CD4-positive, alpha-beta T cell (primary cell): ENCODE measurements around the gene TMEM170B. TPM values are rescaled to one million over a fixed set of nuclear protein-coding genes. Genes with fewer than 3 reads are reported as not detected.

Experiments
- ATAC-seq: fragments of 200-7000 bp; cut with Tn5 transposase; one replicate; pipeline ENCODE4 v1.10.0; 2022; ENCODE audit warnings: mild to moderate bottlenecking; ENCODE audit not compliant: poor library complexity
- CTCF ChIA-PET: fragments of 350-600 bp; sonication (Branson Sonifier 250); formaldehyde crosslinking; loops from one replicate; lab custom pipeline; 2021; ENCODE audit warnings: antibody characterized with exemption, inconsistent platforms; lab: Charles Lee
- POLR2A ChIA-PET: fragments of 350-600 bp; sonication (Branson Sonifier 250); formaldehyde crosslinking; loops from one replicate; lab custom pipeline; 2021; ENCODE audit warnings: antibody characterized with exemption, inconsistent platforms; lab: Charles Lee
- DNase-seq, 14 experiments: peaks; one replicate each; pipeline ENCODE4 v3.0.0-alpha.2; 2013 to 2020; ENCODE audit warnings: mixed read lengths in 2 of 14
- H3K27ac ChIP-seq, 2 donors: one replicate each; pipeline versions ENCODE4 v1.5.1 to v1.7.0; 2013; ENCODE audit warnings: low read length in 2 of 2, low read depth in 1 of 2, mild to moderate bottlenecking in 1 of 2
- H3K27me3 ChIP-seq, 2 experiments: 1 replicate in 1 of 2; 2 replicates in 1 of 2; pipeline versions ENCODE4 v1.6.1 to v1.7.0; 2013; ENCODE audit warnings: low read length in 2 of 2, control low read depth in 1 of 2, mild to moderate bottlenecking in 1 of 2, moderate library complexity in 1 of 2; ENCODE audit not compliant: insufficient read depth in 2 of 2, control insufficient read depth in 1 of 2
- H3K36me3 ChIP-seq: one replicate; pipeline ENCODE4 v1.6.1; 2013; ENCODE audit warnings: low read length, control low read depth; ENCODE audit not compliant: insufficient read depth
- H3K4me1 ChIP-seq: one replicate; pipeline ENCODE4 v1.6.1; 2013; ENCODE audit warnings: low read length, control low read depth; ENCODE audit not compliant: insufficient read depth
- H3K4me3 ChIP-seq: one replicate; pipeline ENCODE4 v1.5.1; 2013; ENCODE audit warnings: mild to moderate bottlenecking, low read length, moderate library complexity
- H3K9me3 ChIP-seq, 2 experiments: 1 replicate in 1 of 2; 2 replicates in 1 of 2; pipeline versions ENCODE4 v1.6.1 to v1.7.0; 2013; ENCODE audit warnings: low read length in 2 of 2, mild to moderate bottlenecking in 2 of 2, control low read depth in 1 of 2, moderate library complexity in 1 of 2; ENCODE audit not compliant: control insufficient read depth in 1 of 2, insufficient read depth in 1 of 2
- H3K27ac Mint-ChIP-seq: one replicate; pipeline ENCODE4 v1.8.0; 2020; ENCODE audit warnings: mixed read lengths
- H3K27me3 Mint-ChIP-seq: one replicate; pipeline ENCODE4 v1.8.0; 2021; ENCODE audit warnings: mixed read lengths
- H3K36me3 Mint-ChIP-seq: one replicate; pipeline ENCODE4 v1.8.0; 2021; ENCODE audit warnings: low read depth, mixed read lengths
- H3K4me1 Mint-ChIP-seq: one replicate; pipeline ENCODE4 v1.8.0; 2021; ENCODE audit warnings: low read depth, mixed read lengths
- H3K4me3 Mint-ChIP-seq: one replicate; pipeline ENCODE4 v1.8.0; 2020; ENCODE audit warnings: mild to moderate bottlenecking, mixed read lengths
- H3K9me3 Mint-ChIP-seq: one replicate; pipeline ENCODE4 v1.8.0; 2020; ENCODE audit warnings: mixed read lengths
- intact Hi-C, 2 experiments: fragments of 100-400 bp; cut with DNase I in 1 of 2; cut with micrococcal nuclease in 1 of 2; formaldehyde crosslinking; loops; one replicate each; pipeline versions ENCODE4 v1.15.1 to v1.9.0; 2023 to 2025; cut with DNase I, micrococcal nuclease
- total RNA-seq, 174 experiments: library from RNA in 2 of 174; stranded (reverse) in 2 of 174; gene quantifications; one replicate each; pipeline ENCODE4 v1.2.3 and lab custom pipeline; 2021 to 2026
- TF ChIP-seq, protein P1 (sequence below): fragments of 200-600 bp; IDR thresholded peaks from one replicate; pipeline ENCODE4 v1.8.0; 2022; ENCODE audit warnings: antibody characterized with exemption, mild to moderate bottlenecking

The TMEM170B gene
- total RNA-seq, 2 experiments from 2014 or later, result 1.9 to 2.1 TPM

DNA sequence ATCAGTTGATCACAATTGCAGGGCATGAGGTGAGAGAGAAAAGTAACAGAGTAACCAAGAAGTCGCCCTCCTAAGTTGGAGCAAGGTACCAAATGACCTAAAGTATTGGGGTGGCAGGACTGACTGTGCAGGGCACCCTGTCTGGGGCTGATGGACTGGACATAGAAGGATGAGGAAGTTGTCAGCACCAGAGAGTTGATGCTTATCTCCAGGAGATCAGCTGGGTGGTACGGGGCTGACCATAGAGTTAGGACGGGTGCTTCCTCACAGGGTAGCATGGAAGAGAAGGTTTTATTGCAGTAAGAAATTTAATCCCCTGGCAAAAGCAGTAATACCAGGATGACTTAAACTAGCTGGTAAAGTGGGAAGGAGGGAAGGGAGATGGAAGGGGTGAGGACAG, 66.7 kb downstream of the TMEM170B start:
- no peak for ATAC-seq
- no peak overlapping the region for H3K4me3 ChIP-seq

DNA sequence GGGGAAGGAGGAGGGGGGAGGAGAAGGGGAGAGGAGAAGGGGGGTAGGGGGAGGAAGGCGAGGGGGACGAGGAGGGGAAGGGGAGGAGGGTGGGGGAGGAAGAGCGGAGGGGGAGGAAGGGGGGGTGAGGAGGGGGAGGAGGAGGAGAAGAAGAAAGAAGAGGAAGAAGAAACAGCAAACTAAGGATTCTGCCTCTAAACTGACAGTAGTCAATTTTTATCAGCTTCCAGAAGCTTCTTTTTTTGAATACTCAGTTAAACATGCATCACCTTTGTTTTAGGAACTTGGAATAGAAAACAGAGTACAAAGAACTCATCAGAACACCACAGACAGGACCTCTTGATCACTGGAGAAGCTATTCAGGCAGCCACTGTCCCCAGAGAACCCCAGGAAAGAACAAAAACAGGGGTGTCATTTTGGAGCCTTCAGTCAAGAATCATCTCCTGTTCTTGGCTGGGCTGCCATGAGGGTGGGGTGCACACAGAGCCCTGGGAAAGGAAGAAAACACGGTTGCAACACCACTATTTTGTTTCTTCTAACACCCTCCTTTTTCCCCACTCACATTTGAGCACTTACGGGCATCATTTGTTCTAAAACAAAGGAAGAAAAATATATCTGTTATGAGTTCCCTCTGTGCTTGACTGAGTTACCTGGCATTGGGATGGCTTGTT, 67.4 kb downstream of the TMEM170B start:
- TF ChIP-seq, protein P1, sequence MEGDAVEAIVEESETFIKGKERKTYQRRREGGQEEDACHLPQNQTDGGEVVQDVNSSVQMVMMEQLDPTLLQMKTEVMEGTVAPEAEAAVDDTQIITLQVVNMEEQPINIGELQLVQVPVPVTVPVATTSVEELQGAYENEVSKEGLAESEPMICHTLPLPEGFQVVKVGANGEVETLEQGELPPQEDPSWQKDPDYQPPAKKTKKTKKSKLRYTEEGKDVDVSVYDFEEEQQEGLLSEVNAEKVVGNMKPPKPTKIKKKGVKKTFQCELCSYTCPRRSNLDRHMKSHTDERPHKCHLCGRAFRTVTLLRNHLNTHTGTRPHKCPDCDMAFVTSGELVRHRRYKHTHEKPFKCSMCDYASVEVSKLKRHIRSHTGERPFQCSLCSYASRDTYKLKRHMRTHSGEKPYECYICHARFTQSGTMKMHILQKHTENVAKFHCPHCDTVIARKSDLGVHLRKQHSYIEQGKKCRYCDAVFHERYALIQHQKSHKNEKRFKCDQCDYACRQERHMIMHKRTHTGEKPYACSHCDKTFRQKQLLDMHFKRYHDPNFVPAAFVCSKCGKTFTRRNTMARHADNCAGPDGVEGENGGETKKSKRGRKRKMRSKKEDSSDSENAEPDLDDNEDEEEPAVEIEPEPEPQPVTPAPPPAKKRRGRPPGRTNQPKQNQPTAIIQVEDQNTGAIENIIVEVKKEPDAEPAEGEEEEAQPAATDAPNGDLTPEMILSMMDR, result no peak
- H3K27ac Mint-ChIP-seq, result no peak overlapping the region
- ChIA-PET CTCF (no interaction called here), POLR2A (no interaction called here)
- H3K27me3 Mint-ChIP-seq, result peaks cover 35% of the 10 kb centered on the region
- DNase-seq (no peak), ATAC-seq (no peak)
- Histone ChIP-seq H3K27me3 (peaks cover 0 to 13% of the 10 kb centered on the region in 2 experiments), H3K36me3 (no peaks in the 10 kb centered on the region), H3K27ac (no peak overlapping the region), H3K4me1 (no peaks in the 10 kb centered on the region), H3K4me3 (no peak overlapping the region), H3K9me3 (no peaks in the 10 kb centered on the region)
- no peaks in the 10 kb centered on the region for H3K36me3 Mint-ChIP-seq
- H3K4me1 Mint-ChIP-seq, result no peaks in the 10 kb centered on the region
- intact Hi-C loops, result no loop called here
- no peak overlapping the region for H3K4me3 Mint-ChIP-seq
- H3K9me3 Mint-ChIP-seq, result no peaks in the 10 kb centered on the region

More for the DNA sequence above, 66.7 kb downstream of the TMEM170B start:
- H3K27ac ChIP-seq, result no peak overlapping the region
- intact Hi-C loops, result no loop called here
- H3K27me3 ChIP-seq, result peaks cover 0 to 13% of the 10 kb centered on the region in 2 experiments
- H3K4me1 Mint-ChIP-seq, result no peaks in the 10 kb centered on the region
- no peaks in the 10 kb centered on the region for H3K4me1 ChIP-seq
- H3K27ac Mint-ChIP-seq, result no peak overlapping the region
- no peak overlapping the region for H3K4me3 Mint-ChIP-seq
- no peaks in the 10 kb centered on the region for H3K9me3 ChIP-seq
- no peaks in the 10 kb centered on the region for H3K36me3 Mint-ChIP-seq
- POLR2A ChIA-PET, result no interaction called here
- CTCF ChIA-PET, result no interaction called here
- DNase-seq, result no peak
- TF ChIP-seq, protein P1, result no peak
- H3K27me3 Mint-ChIP-seq, result peaks cover 35% of the 10 kb centered on the region
- H3K9me3 Mint-ChIP-seq, result no peaks in the 10 kb centered on the region
- no peaks in the 10 kb centered on the region for H3K36me3 ChIP-seq

DNA sequence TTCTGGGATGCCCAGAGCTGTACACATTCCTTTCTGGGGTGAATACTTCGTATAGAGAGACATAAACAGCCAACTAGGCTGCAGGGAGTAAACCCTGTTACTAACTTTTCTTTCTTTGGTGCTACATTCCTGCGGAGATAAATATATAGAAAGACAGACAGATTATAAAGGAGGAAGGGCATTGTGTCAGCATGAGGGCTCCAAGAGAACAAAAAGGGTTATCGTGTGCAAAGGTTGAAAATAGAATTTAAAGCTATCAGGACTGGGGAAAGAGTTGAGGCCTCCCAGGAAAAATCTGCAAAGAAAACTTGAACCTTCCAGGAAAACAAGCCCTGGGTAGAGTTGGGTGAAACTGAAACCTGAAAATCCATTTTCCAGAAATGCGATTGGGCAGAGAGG, 68.0 kb downstream of the TMEM170B start:
- POLR2A ChIA-PET, result no interaction called here
- H3K27ac ChIP-seq, result no peak overlapping the region
- ATAC-seq (no peak), DNase-seq (no peak)
- H3K9me3 Mint-ChIP-seq, result no peaks in the 10 kb centered on the region
- H3K27ac Mint-ChIP-seq, result no peak overlapping the region
- no peaks in the 10 kb centered on the region for H3K36me3 Mint-ChIP-seq
- H3K4me1 Mint-ChIP-seq, result no peaks in the 10 kb centered on the region
- TF ChIP-seq, protein P1, result no peak
- H3K4me3 ChIP-seq, result no peak overlapping the region
- H3K27me3 Mint-ChIP-seq, result peaks cover 35% of the 10 kb centered on the region
- H3K27me3 ChIP-seq, result peaks cover 0 to 13% of the 10 kb centered on the region in 2 experiments
- H3K9me3 ChIP-seq, result no peaks in the 10 kb centered on the region
- no peaks in the 10 kb centered on the region for H3K36me3 ChIP-seq
- H3K4me3 Mint-ChIP-seq, result no peak overlapping the region
- CTCF ChIA-PET, result no interaction called here
- H3K4me1 ChIP-seq, result no peaks in the 10 kb centered on the region
- intact Hi-C loops, result no loop called here
